ENCODE data around the gene CACNA1S.

DNA sequence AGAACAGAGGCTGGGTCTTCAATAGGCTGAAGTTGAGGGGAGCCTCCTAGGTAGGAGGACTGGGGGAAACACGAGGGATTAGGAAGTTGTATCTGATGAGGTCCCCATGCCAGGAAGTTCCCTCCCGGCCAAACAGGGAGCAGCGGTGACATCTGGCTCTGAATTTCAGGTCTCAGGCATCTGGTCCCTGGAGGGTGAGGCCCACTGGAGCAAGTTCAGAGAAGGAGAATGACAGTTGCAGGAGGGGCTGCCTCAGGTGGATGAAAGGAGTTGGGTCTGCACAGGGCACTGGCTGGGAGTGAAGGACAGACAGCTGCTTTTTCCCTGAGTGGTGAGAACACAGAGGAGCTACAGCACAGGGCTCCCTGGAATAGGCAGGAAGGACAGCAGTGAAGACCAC lies 32.9 kb upstream of the CACNA1S start:
- TF ChIP-seq, protein P1, sequence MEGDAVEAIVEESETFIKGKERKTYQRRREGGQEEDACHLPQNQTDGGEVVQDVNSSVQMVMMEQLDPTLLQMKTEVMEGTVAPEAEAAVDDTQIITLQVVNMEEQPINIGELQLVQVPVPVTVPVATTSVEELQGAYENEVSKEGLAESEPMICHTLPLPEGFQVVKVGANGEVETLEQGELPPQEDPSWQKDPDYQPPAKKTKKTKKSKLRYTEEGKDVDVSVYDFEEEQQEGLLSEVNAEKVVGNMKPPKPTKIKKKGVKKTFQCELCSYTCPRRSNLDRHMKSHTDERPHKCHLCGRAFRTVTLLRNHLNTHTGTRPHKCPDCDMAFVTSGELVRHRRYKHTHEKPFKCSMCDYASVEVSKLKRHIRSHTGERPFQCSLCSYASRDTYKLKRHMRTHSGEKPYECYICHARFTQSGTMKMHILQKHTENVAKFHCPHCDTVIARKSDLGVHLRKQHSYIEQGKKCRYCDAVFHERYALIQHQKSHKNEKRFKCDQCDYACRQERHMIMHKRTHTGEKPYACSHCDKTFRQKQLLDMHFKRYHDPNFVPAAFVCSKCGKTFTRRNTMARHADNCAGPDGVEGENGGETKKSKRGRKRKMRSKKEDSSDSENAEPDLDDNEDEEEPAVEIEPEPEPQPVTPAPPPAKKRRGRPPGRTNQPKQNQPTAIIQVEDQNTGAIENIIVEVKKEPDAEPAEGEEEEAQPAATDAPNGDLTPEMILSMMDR (IDR thresholded peaks at IDR 0.05; ENCODE audit: poor library complexity) = no peak
- TF ChIP-seq EZH2phosphoT487 (IDR thresholded peaks at IDR 0.05; ENCODE audit: low read depth, severe bottlenecking, unreplicated experiment) (no peak), EZH2 (IDR thresholded peaks at IDR 0.05; ENCODE audit: borderline replicate concordance) (no peak)

All from hepatocyte (in vitro differentiated cells).